ENCODE measurements around the gene SLC8A1. TPM values are rescaled to one million over a fixed set of nuclear protein-coding genes. Genes with fewer than 3 reads are reported as not detected.

SLC8A1 gene
- total and polyA plus RNA-seq, 2 experiments from 2014 or later: 103 to 682 TPM

- no peaks in the 10 kb centered on the region for H3K27me3 ChIP-seq
- H3K27ac ChIP-seq: peak overlapping the region; percentile 58
- no peak overlapping the region for H3K4me3 ChIP-seq
- no peaks in the 10 kb centered on the region for H3K4me1 ChIP-seq (ENCODE audit: low read depth)
- TF ChIP-seq CTCF (IDR thresholded peaks at IDR 0.05; ENCODE audit: low read depth, low read length): no peak
- DNase-seq (ENCODE audit: low read depth in 1 of 2, low spot score in 1 of 2): peak in 1 of 2 donors; percentile 49
- H3K36me3 ChIP-seq: peaks cover 74% of the 10 kb centered on the region
- no peaks in the 10 kb centered on the region for H3K9me3 ChIP-seq (ENCODE audit: low read depth)
Observed at GRCh38 chr2:40164736-40165508, 287.0 kb downstream of the SLC8A1 start.

DNA sequence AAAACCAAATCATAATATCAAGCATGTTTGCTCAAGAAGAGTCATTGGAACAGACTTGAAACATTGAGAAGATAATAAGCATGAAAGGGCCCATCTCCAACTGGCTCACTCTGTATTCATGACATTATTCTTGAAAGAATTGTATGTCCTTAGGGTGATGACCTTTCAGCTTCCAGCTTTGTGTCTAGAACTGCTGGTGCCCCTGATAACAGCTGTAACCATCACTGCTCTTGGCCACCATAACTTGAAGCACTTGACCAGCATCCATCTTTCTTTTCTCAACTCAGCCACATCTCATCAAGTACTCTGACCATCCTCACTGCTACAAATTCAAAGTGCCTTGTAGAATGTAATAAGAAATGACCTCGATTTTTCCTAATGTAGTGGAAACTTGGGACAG is 289.9 kb downstream of the SLC8A1 start:
- Histone ChIP-seq H3K27ac (no peak overlapping the region), H3K4me3 (no peak overlapping the region), H3K4me1 (ENCODE audit: low read depth) (no peaks in the 10 kb centered on the region), H3K9me3 (ENCODE audit: low read depth) (no peaks in the 10 kb centered on the region), H3K36me3 (peaks cover 88% of the 10 kb centered on the region), H3K27me3 (no peaks in the 10 kb centered on the region)
- no peak for DNase-seq (ENCODE audit: low read depth in 1 of 2, low spot score in 1 of 2)
- no peak for TF ChIP-seq CTCF (IDR thresholded peaks at IDR 0.05; ENCODE audit: low read depth, low read length)

- Histone ChIP-seq H3K9me3 (ENCODE audit: low read depth) (no peaks in the 10 kb centered on the region), H3K4me1 (ENCODE audit: low read depth) (no peaks in the 10 kb centered on the region), H3K4me3 (no peak overlapping the region), H3K36me3 (peaks cover 92% of the 10 kb centered on the region), H3K27ac (peak overlapping the region; percentile 54), H3K27me3 (no peaks in the 10 kb centered on the region)
- DNase-seq (ENCODE audit: low read depth in 1 of 2, low spot score in 1 of 2): no peak
- TF ChIP-seq CTCF (IDR thresholded peaks at IDR 0.05; ENCODE audit: low read depth, low read length): no peak
Observed at GRCh38 chr2:40160751-40161218, 291.1 kb downstream of the SLC8A1 start.

GRCh38 chr2:40159333-40159732 is 292.6 kb downstream of the SLC8A1 start:
- Histone ChIP-seq H3K27ac (peak overlapping the region; percentile 54), H3K27me3 (no peaks in the 10 kb centered on the region), H3K9me3 (ENCODE audit: low read depth) (no peaks in the 10 kb centered on the region), H3K4me3 (no peak overlapping the region), H3K4me1 (ENCODE audit: low read depth) (no peaks in the 10 kb centered on the region), H3K36me3 (peaks cover 96% of the 10 kb centered on the region)
- TF ChIP-seq CTCF (IDR thresholded peaks at IDR 0.05; ENCODE audit: low read depth, low read length): no peak
- DNase-seq (ENCODE audit: low read depth in 1 of 2, low spot score in 1 of 2): no peak

- Histone ChIP-seq H3K4me3 (no peak overlapping the region), H3K36me3 (peaks cover 90% of the 10 kb centered on the region), H3K27me3 (no peaks in the 10 kb centered on the region), H3K27ac (no peak overlapping the region), H3K9me3 (ENCODE audit: low read depth) (no peaks in the 10 kb centered on the region), H3K4me1 (ENCODE audit: low read depth) (peaks cover 2% of the 10 kb centered on the region)
- TF ChIP-seq CTCF (IDR thresholded peaks at IDR 0.05; ENCODE audit: low read depth, low read length): no peak
- no peak for DNase-seq (ENCODE audit: low read depth in 1 of 2, low spot score in 1 of 2)
Observed at GRCh38 chr2:40158781-40159180, 293.1 kb downstream of the SLC8A1 start.
